ENCODE measurements around the gene GGCT. TPM values are rescaled to one million over a fixed set of nuclear protein-coding genes. Genes with fewer than 3 reads are reported as not detected.
A peak's percentile ranks its signal among the peaks of the same experiment; 100 is the strongest.
"Not testable (repeated sequence)": the region's sequence is repeated elsewhere in the genome, so short reads cannot be mapped to it uniquely, and the experiment has no call there.

GGCT gene
- total and polyA plus RNA-seq, 4 experiments from 2014 or later = 11.0 to 23.2 (median 15.8) TPM

GRCh38 chr7:30502470-30503251 is 2.0 kb downstream of the GGCT start:
- ChIA-PET CTCF (ENCODE audit: partially characterized antibody) (no interaction called here), POLR2A (ENCODE audit: partially characterized antibody) (interaction anchor here (3.6 kb wide), 1 partner anchor 24 kb away, joined by 21 read pairs; the partner anchor contains the start of gene NOD1)
- H3K9me3 Mint-ChIP-seq = no peaks in the 10 kb centered on the region
- peaks cover 9 to 21% of the 10 kb centered on the region in 2 donors for H3K36me3 Mint-ChIP-seq
- H3K4me3 ChIP-seq (ENCODE audit: low read length in 2 of 2) = no peak overlapping the region
- no peaks in the 10 kb centered on the region for H3K9me3 ChIP-seq (ENCODE audit: control insufficient read depth in 1 of 2, low read length in 2 of 2)
- intact Hi-C loops (cut with micrococcal nuclease) = loop anchor here (5.0 kb wide), 1 partner anchor 365 kb away; no protein-coding TSS in a partner anchor
- H3K4me1 ChIP-seq (ENCODE audit: insufficient read depth, low read length) = peaks cover 26% of the 10 kb centered on the region
- no peak for DNase-seq
- peak overlapping the region in 2 of 7 donors; percentile 8 to 76 for H3K27ac Mint-ChIP-seq
- no peaks in the 10 kb centered on the region for H3K27me3 ChIP-seq (ENCODE audit: insufficient read depth, low read length)
- peaks cover 26 to 32% (median 30%) of the 10 kb centered on the region in 4 donors for H3K4me1 Mint-ChIP-seq
- no peaks in the 10 kb centered on the region for H3K27me3 Mint-ChIP-seq
- no peak overlapping the region for H3K27ac ChIP-seq (ENCODE audit: low read depth, low read length)
- H3K36me3 ChIP-seq (ENCODE audit: insufficient read depth, low read length) = no peaks in the 10 kb centered on the region
- peak overlapping the region in 7 of 8 donors; percentile 0 to 94 (median 3) for H3K4me3 Mint-ChIP-seq

- Mint-ChIP-seq H3K9me3 (no peaks in the 10 kb centered on the region), H3K4me3 (no peak overlapping the region), H3K27ac (no peak overlapping the region), H3K27me3 (no peaks in the 10 kb centered on the region), H3K36me3 (peaks cover 19 to 29% of the 10 kb centered on the region in 2 donors), H3K4me1 (peaks cover 24 to 32% (median 30%) of the 10 kb centered on the region in 4 donors)
- H3K9me3 ChIP-seq (ENCODE audit: control insufficient read depth in 1 of 2, low read length in 2 of 2) = no peaks in the 10 kb centered on the region
- POLR2A ChIA-PET (ENCODE audit: partially characterized antibody) = no interaction called here
- CTCF ChIA-PET (ENCODE audit: partially characterized antibody) = no interaction called here
- intact Hi-C loops (cut with micrococcal nuclease) = loop anchor here (5.0 kb wide), 1 partner anchor 364 kb away; no protein-coding TSS in a partner anchor
- H3K27me3 ChIP-seq (ENCODE audit: insufficient read depth, low read length) = no peaks in the 10 kb centered on the region
- peaks cover 6% of the 10 kb centered on the region for H3K36me3 ChIP-seq (ENCODE audit: insufficient read depth, low read length)
- H3K4me1 ChIP-seq (ENCODE audit: insufficient read depth, low read length) = peaks cover 26% of the 10 kb centered on the region
- DNase-seq = no peak
- no peak overlapping the region for H3K4me3 ChIP-seq (ENCODE audit: low read length in 2 of 2)
- no peak overlapping the region for H3K27ac ChIP-seq (ENCODE audit: low read depth, low read length)
Measured at GRCh38 chr7:30501264-30501663, 3.4 kb downstream of the GGCT start.

- Histone ChIP-seq H3K9me3 (ENCODE audit: control insufficient read depth in 1 of 2, low read length in 2 of 2) (no peaks in the 10 kb centered on the region), H3K4me1 (ENCODE audit: insufficient read depth, low read length) (no peaks in the 10 kb centered on the region), H3K27me3 (ENCODE audit: insufficient read depth, low read length) (no peaks in the 10 kb centered on the region), H3K4me3 (ENCODE audit: low read length in 2 of 2) (no peak overlapping the region), H3K36me3 (ENCODE audit: insufficient read depth, low read length) (peaks cover 6% of the 10 kb centered on the region), H3K27ac (ENCODE audit: low read depth, low read length) (no peak overlapping the region)
- peaks cover 4 to 24% (median 15%) of the 10 kb centered on the region in 8 donors for H3K9me3 Mint-ChIP-seq
- no peak for DNase-seq
- H3K27ac Mint-ChIP-seq = no peak overlapping the region
- no peak overlapping the region for H3K4me3 Mint-ChIP-seq
- intact Hi-C loops (cut with micrococcal nuclease) = no loop called here
- CTCF ChIA-PET (ENCODE audit: partially characterized antibody) = no interaction called here
- no peaks in the 10 kb centered on the region for H3K4me1 Mint-ChIP-seq
- H3K27me3 Mint-ChIP-seq = peaks cover 1 to 3% of the 10 kb centered on the region in 2 donors
- H3K36me3 Mint-ChIP-seq = peaks cover 21% of the 10 kb centered on the region in 2 donors
- POLR2A ChIA-PET (ENCODE audit: partially characterized antibody) = no interaction called here
Measured at GRCh38 chr7:30493228-30493627, 11.4 kb downstream of the GGCT start.

- Histone ChIP-seq H3K27ac (ENCODE audit: low read depth, low read length) (no peak overlapping the region), H3K27me3 (ENCODE audit: insufficient read depth, low read length) (no peaks in the 10 kb centered on the region), H3K4me1 (ENCODE audit: insufficient read depth, low read length) (no peaks in the 10 kb centered on the region), H3K36me3 (ENCODE audit: insufficient read depth, low read length) (no peaks in the 10 kb centered on the region), H3K9me3 (ENCODE audit: control insufficient read depth in 1 of 2, low read length in 2 of 2) (no peaks in the 10 kb centered on the region), H3K4me3 (ENCODE audit: low read length in 2 of 2) (no peak overlapping the region)
- Mint-ChIP-seq H3K36me3 (peaks cover 13 to 14% of the 10 kb centered on the region in 2 donors), H3K4me1 (peaks cover 0 to 4% (median 0%) of the 10 kb centered on the region in 4 donors), H3K9me3 (peaks cover 4 to 24% (median 15%) of the 10 kb centered on the region in 8 donors), H3K4me3 (no peak overlapping the region), H3K27ac (no peak overlapping the region), H3K27me3 (peaks cover 1 to 3% of the 10 kb centered on the region in 2 donors)
- no peak for DNase-seq
- ChIA-PET POLR2A (ENCODE audit: partially characterized antibody) (no interaction called here), CTCF (ENCODE audit: partially characterized antibody) (no interaction called here)
- intact Hi-C loops (cut with micrococcal nuclease) = no loop called here
Measured at GRCh38 chr7:30491417-30491816, 13.2 kb downstream of the GGCT start.

GRCh38 chr7:30487371-30487770 is 17.3 kb downstream of the GGCT start:
- Histone ChIP-seq H3K9me3 (ENCODE audit: control insufficient read depth in 1 of 2, low read length in 2 of 2) (no peaks in the 10 kb centered on the region), H3K27ac (ENCODE audit: low read depth, low read length) (no peak overlapping the region), H3K4me3 (ENCODE audit: low read length in 2 of 2) (no peak overlapping the region), H3K27me3 (ENCODE audit: insufficient read depth, low read length) (no peaks in the 10 kb centered on the region), H3K4me1 (ENCODE audit: insufficient read depth, low read length) (no peaks in the 10 kb centered on the region), H3K36me3 (ENCODE audit: insufficient read depth, low read length) (no peaks in the 10 kb centered on the region)
- Mint-ChIP-seq H3K36me3 (peaks cover 0 to 2% of the 10 kb centered on the region in 2 donors), H3K9me3 (peaks cover 1 to 17% (median 11%) of the 10 kb centered on the region in 8 donors), H3K27me3 (peaks cover 1 to 3% of the 10 kb centered on the region in 2 donors), H3K27ac (no peak overlapping the region), H3K4me3 (no peak overlapping the region), H3K4me1 (peaks cover 0 to 4% (median 0%) of the 10 kb centered on the region in 4 donors)
- intact Hi-C loops (cut with micrococcal nuclease) = no loop called here
- ChIA-PET POLR2A (ENCODE audit: partially characterized antibody) (no interaction called here), CTCF (ENCODE audit: partially characterized antibody) (interaction anchor here (1.2 kb wide), 1 partner anchor 9 kb away, joined by 3 read pairs; no protein-coding TSS in a partner anchor)
- no peak for DNase-seq

- H3K27ac Mint-ChIP-seq = no peak overlapping the region
- Histone ChIP-seq H3K27me3 (ENCODE audit: insufficient read depth, low read length) (no peaks in the 10 kb centered on the region), H3K27ac (ENCODE audit: low read depth, low read length) (no peak overlapping the region), H3K4me1 (ENCODE audit: insufficient read depth, low read length) (no peaks in the 10 kb centered on the region), H3K36me3 (ENCODE audit: insufficient read depth, low read length) (no peaks in the 10 kb centered on the region), H3K9me3 (ENCODE audit: control insufficient read depth in 1 of 2, low read length in 2 of 2) (no peaks in the 10 kb centered on the region), H3K4me3 (ENCODE audit: low read length in 2 of 2) (no peak overlapping the region)
- no peak overlapping the region for H3K4me3 Mint-ChIP-seq
- H3K4me1 Mint-ChIP-seq = peaks cover 0 to 4% (median 0%) of the 10 kb centered on the region in 4 donors
- no peak for DNase-seq
- POLR2A ChIA-PET (ENCODE audit: partially characterized antibody) = no interaction called here
- intact Hi-C loops (cut with micrococcal nuclease) = no loop called here
- H3K36me3 Mint-ChIP-seq = no peaks in the 10 kb centered on the region
- no peaks in the 10 kb centered on the region for H3K27me3 Mint-ChIP-seq
- peaks cover 0 to 8% (median 0%) of the 10 kb centered on the region in 8 donors for H3K9me3 Mint-ChIP-seq
- CTCF ChIA-PET (ENCODE audit: partially characterized antibody) = no interaction called here
Measured at GRCh38 chr7:30485667-30486066, 19.0 kb downstream of the GGCT start.

GRCh38 chr7:30481416-30481815 is 23.2 kb downstream of the GGCT start:
- intact Hi-C loops (cut with micrococcal nuclease); H3K36me3 ChIP-seq (ENCODE audit: insufficient read depth, low read length); POLR2A ChIA-PET (ENCODE audit: partially characterized antibody); DNase-seq; H3K27ac Mint-ChIP-seq; H3K27me3 ChIP-seq (ENCODE audit: insufficient read depth, low read length); H3K4me3 ChIP-seq (ENCODE audit: low read length in 2 of 2); H3K9me3 ChIP-seq (ENCODE audit: control insufficient read depth in 1 of 2, low read length in 2 of 2); H3K27me3 Mint-ChIP-seq; H3K4me3 Mint-ChIP-seq; H3K27ac ChIP-seq (ENCODE audit: low read depth, low read length); H3K36me3 Mint-ChIP-seq; CTCF ChIA-PET (ENCODE audit: partially characterized antibody); H3K9me3 Mint-ChIP-seq: not testable (repeated sequence)
- H3K4me1 ChIP-seq (ENCODE audit: insufficient read depth, low read length) = peaks cover 29% of the 10 kb centered on the region
- peaks cover 17 to 33% (median 20%) of the 10 kb centered on the region in 4 donors for H3K4me1 Mint-ChIP-seq

Measured in CD4-positive, alpha-beta memory T cell (primary cell).